ENCODE data around the gene OPCML.

DNA sequence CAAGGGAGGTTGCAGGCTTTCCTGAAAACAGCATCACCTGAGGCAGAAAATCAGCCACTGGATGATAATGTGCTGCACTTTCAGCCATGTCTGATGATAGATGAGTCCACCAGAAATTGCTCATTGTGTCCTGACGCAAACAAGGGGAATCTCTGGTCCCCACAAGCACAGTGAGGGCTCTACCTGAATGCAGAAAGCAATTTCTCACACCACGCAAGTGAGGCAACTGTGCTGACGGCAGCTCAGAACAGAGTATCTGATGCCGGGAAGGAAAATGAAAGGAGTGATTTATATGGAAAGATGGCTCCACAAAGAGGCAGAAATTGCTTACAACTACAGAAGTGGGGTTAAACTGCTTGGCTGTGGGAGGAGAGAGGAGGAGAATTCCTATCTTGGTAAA, 867.1 kb downstream of the OPCML start:
- TF ChIP-seq GLIS3 (CRISPR knock-in tag; IDR thresholded peaks at IDR 0.05): no peak
- no peak for TF ChIP-seq CSDC2 (CRISPR knock-in tag; IDR thresholded peaks at IDR 0.05)
- no peak for TF ChIP-seq OSR1 (CRISPR knock-in tag; IDR thresholded peaks at IDR 0.05)
- no peak for TF ChIP-seq ZNF565 (CRISPR knock-in tag; conservative IDR thresholded peaks at IDR 0.05; ENCODE audit: low read depth)
- no peak for TF ChIP-seq ZC3H10 (CRISPR knock-in tag; IDR thresholded peaks at IDR 0.05)
- no peak for TF ChIP-seq ZNF70 (CRISPR knock-in tag; IDR thresholded peaks at IDR 0.05)
- TF ChIP-seq BACH2 (CRISPR knock-in tag; IDR thresholded peaks at IDR 0.05; ENCODE audit: borderline replicate concordance): no peak
- no peak for TF ChIP-seq ZFP30 (CRISPR knock-in tag; IDR thresholded peaks at IDR 0.05)
- TF ChIP-seq, protein P1, sequence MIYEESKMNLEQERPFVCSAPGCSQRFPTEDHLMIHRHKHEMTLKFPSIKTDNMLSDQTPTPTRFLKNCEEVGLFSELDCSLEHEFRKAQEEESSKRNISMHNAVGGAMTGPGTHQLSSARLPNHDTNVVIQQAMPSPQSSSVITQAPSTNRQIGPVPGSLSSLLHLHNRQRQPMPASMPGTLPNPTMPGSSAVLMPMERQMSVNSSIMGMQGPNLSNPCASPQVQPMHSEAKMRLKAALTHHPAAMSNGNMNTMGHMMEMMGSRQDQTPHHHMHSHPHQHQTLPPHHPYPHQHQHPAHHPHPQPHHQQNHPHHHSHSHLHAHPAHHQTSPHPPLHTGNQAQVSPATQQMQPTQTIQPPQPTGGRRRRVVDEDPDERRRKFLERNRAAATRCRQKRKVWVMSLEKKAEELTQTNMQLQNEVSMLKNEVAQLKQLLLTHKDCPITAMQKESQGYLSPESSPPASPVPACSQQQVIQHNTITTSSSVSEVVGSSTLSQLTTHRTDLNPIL (CRISPR knock-in tag; IDR thresholded peaks at IDR 0.05; ENCODE audit: low read depth): no peak

Data from SK-N-SH treated with all-trans-retinoic acid at 6 μM for 48 hours (cell line).